ENCODE data around the gene ZCRB1. TPM values are rescaled to one million over a fixed set of nuclear protein-coding genes. Genes with fewer than 3 reads are reported as not detected.

ZCRB1 gene
- total RNA-seq, 1 experiment from 2014 or later: 68.1 TPM

- intact Hi-C loops (cut with micrococcal nuclease): no loop called here
- CTCF ChIA-PET: no interaction called here
- RAD21 ChIA-PET (ENCODE audit: low non-redundant PET in 1 of 2, low total read pairs in 2 of 2, uncharacterized antibody in 2 of 2, unreplicated experiment in 2 of 2): no interaction called here
- POLR2A ChIA-PET: interaction anchor here (0.7 kb wide), 1 partner anchor 12 kb away, joined by 6 read pairs; no protein-coding TSS in a partner anchor
- Histone ChIP-seq H3K9me2 (ENCODE audit: insufficient read depth) (no peaks in the 10 kb centered on the region), H3K27ac (ENCODE audit: low read depth, low read length) (no peak overlapping the region), H3K4me3 (replicated peaks in 1 of 2; ENCODE audit: low read depth in 1 of 2, low read length in 2 of 2) (no peak overlapping the region), H3K9me3 (ENCODE audit: control insufficient read depth in 1 of 2, insufficient read depth in 1 of 2, low read depth in 1 of 2, low read length in 2 of 2) (no peaks in the 10 kb centered on the region), H3K27me3 (ENCODE audit: insufficient read depth, low read length) (no peaks in the 10 kb centered on the region), H3K9ac (ENCODE audit: low read length) (no peak overlapping the region), H3K79me2 (ENCODE audit: insufficient read depth, low read length) (no peaks in the 10 kb centered on the region), H3K36me3 (ENCODE audit: control insufficient read depth in 1 of 2, insufficient read depth in 2 of 2, low read length in 2 of 2) (no peaks in the 10 kb centered on the region), H3K4me2 (ENCODE audit: low read length) (no peak overlapping the region), H4K20me1 (ENCODE audit: insufficient read depth) (no peaks in the 10 kb centered on the region), H3K4me1 (ENCODE audit: control insufficient read depth in 1 of 2, insufficient read depth in 2 of 2, low read length in 2 of 2) (no peaks in the 10 kb centered on the region), H2AFZ (ENCODE audit: low read depth, low read length, poor library complexity, severe bottlenecking) (no peak overlapping the region)
- no TSS peak for BruUV-seq (replicated peaks)
- TF ChIP-seq CEBPB (IDR thresholded peaks at IDR 0.05; ENCODE audit: low read depth): no peak
- TF ChIP-seq MAX (IDR thresholded peaks at IDR 0.05): no peak
- no peak for DNase-seq (ENCODE audit: low read depth, low spot score)
- ATAC-seq: no peak
Measured at GRCh38 chr12:42291680-42292079, 34.2 kb downstream of the ZCRB1 start.

- Histone ChIP-seq H4K20me1 (ENCODE audit: insufficient read depth) (no peaks in the 10 kb centered on the region), H3K4me2 (ENCODE audit: low read length) (no peak overlapping the region), H3K36me3 (ENCODE audit: control insufficient read depth in 1 of 2, insufficient read depth in 2 of 2, low read length in 2 of 2) (no peaks in the 10 kb centered on the region), H3K4me3 (replicated peaks in 1 of 2; ENCODE audit: low read depth in 1 of 2, low read length in 2 of 2) (no peak overlapping the region), H3K27ac (ENCODE audit: low read depth, low read length) (no peak overlapping the region), H3K4me1 (ENCODE audit: control insufficient read depth in 1 of 2, insufficient read depth in 2 of 2, low read length in 2 of 2) (no peaks in the 10 kb centered on the region), H3K27me3 (ENCODE audit: insufficient read depth, low read length) (no peaks in the 10 kb centered on the region), H2AFZ (ENCODE audit: low read depth, low read length, poor library complexity, severe bottlenecking) (no peak overlapping the region), H3K79me2 (ENCODE audit: insufficient read depth, low read length) (no peaks in the 10 kb centered on the region), H3K9ac (ENCODE audit: low read length) (no peak overlapping the region), H3K9me3 (ENCODE audit: control insufficient read depth in 1 of 2, insufficient read depth in 1 of 2, low read depth in 1 of 2, low read length in 2 of 2) (no peaks in the 10 kb centered on the region), H3K9me2 (ENCODE audit: insufficient read depth) (no peaks in the 10 kb centered on the region)
- ChIA-PET POLR2A (no interaction called here), CTCF (no interaction called here), RAD21 (ENCODE audit: low non-redundant PET in 1 of 2, low total read pairs in 2 of 2, uncharacterized antibody in 2 of 2, unreplicated experiment in 2 of 2) (no interaction called here)
- no peak for DNase-seq (ENCODE audit: low read depth, low spot score)
- intact Hi-C loops (cut with micrococcal nuclease): no loop called here
- BruUV-seq (replicated peaks): no TSS peak
- no peak for TF ChIP-seq ZNF274 (IDR thresholded peaks at IDR 0.05; ENCODE audit: low read depth, low read length)
- TF ChIP-seq ATF3 (IDR thresholded peaks at IDR 0.05): no peak
- TF ChIP-seq TCF7L2 (IDR thresholded peaks at IDR 0.05; ENCODE audit: borderline replicate concordance, extremely low read depth, insufficient read depth, insufficient read length): no peak
- no peak for TF ChIP-seq SRF (IDR thresholded peaks at IDR 0.05; ENCODE audit: low read depth)
- no peak for TF ChIP-seq SIN3A (IDR thresholded peaks at IDR 0.05; ENCODE audit: low read depth)
- TF ChIP-seq FOSL1 (IDR thresholded peaks at IDR 0.05; ENCODE audit: low read depth): no peak
- no peak for TF ChIP-seq YY1 (IDR thresholded peaks at IDR 0.05; ENCODE audit: extremely low read depth, insufficient replicate concordance, low read depth, low read length)
- TF ChIP-seq POLR2AphosphoS5 (IDR thresholded peaks at IDR 0.05; ENCODE audit: low read depth, low read length): no peak
- TF ChIP-seq EGR1 (IDR thresholded peaks at IDR 0.05; ENCODE audit: low read depth): no peak
- no peak for TF ChIP-seq POLR2A (IDR thresholded peaks at IDR 0.05; ENCODE audit: borderline replicate concordance, extremely low read depth, insufficient read depth, insufficient read length)
- no peak for TF ChIP-seq JUND (IDR thresholded peaks at IDR 0.05)
- TF ChIP-seq CTCF (IDR thresholded peaks at IDR 0.05 in 2 of 3, conservative IDR thresholded peaks at IDR 0.05 in 1 of 3; ENCODE audit: borderline replicate concordance in 1 of 3, insufficient read depth in 1 of 3, low read depth in 2 of 3, low read length in 2 of 3): no peak
- no peak for TF ChIP-seq MAX (IDR thresholded peaks at IDR 0.05)
- TF ChIP-seq SP1 (IDR thresholded peaks at IDR 0.05; ENCODE audit: low read depth): no peak
- no peak for TF ChIP-seq EZH2 (IDR thresholded peaks at IDR 0.05)
- no peak for TF ChIP-seq EZH2phosphoT487 (IDR thresholded peaks at IDR 0.05; ENCODE audit: borderline replicate concordance)
- TF ChIP-seq ELF1 (IDR thresholded peaks at IDR 0.05; ENCODE audit: borderline replicate concordance, low read depth): no peak
- no peak for ATAC-seq
Measured at GRCh38 chr12:42288544-42288943, 37.4 kb downstream of the ZCRB1 start.
